Caco-2 (cell line): ENCODE measurements around the gene TMEM129. TPM values are rescaled to one million over a fixed set of nuclear protein-coding genes. Genes with fewer than 3 reads are reported as not detected.
A peak's percentile ranks its signal among the peaks of the same experiment; 100 is the strongest.

Source experiments
- BruUV-seq: library from RNA; stranded (reverse); fragments of 400-500 nt; replicated peaks from 2 replicates; lab custom pipeline; 2021; lab: Mats Ljungman, UMichigan
- CTCF ChIA-PET: fragments of 300-600 bp; sonication (Branson Sonifier 250); formaldehyde crosslinking; loops from one replicate; lab custom pipeline; 2022; ENCODE audit warnings: antibody characterized with exemption; lab: Charles Lee
- POLR2A ChIA-PET: fragments of 300-600 bp; sonication (Branson Sonifier 250); formaldehyde crosslinking; loops from one replicate; lab custom pipeline; 2022; ENCODE audit warnings: antibody characterized with exemption; lab: Charles Lee
- DNase-seq, 2 experiments: peaks; one replicate each; pipeline versions ENCODE4 v3.0.0 to v3.0.0-alpha.2; 2020 to 2022
- H3K27me3 ChIP-seq: replicated peaks from 2 replicates; pipeline ENCODE4 v1.6.0; 2011; ENCODE audit warnings: low read length; ENCODE audit not compliant: control insufficient read depth, insufficient read depth
- H3K36me3 ChIP-seq: 2 replicates; pipeline ENCODE4 v1.5.1; 2011; ENCODE audit warnings: low read length; ENCODE audit not compliant: control insufficient read depth, insufficient read depth
- H3K4me1 ChIP-seq: fragments of 250-450 bp; sonication (Bioruptor Pico); 2 replicates; pipeline ENCODE4 v1.5.1; 2020; ENCODE audit warnings: mild to moderate bottlenecking
- H3K4me3 ChIP-seq: 2 replicates; pipeline ENCODE4 v1.5.1; 2011; ENCODE audit warnings: low read depth, mild to moderate bottlenecking, control low read depth, low read length
- H3K9me3 ChIP-seq: fragments of 250-450 bp; sonication (Bioruptor Pico); 2 replicates; pipeline ENCODE4 v1.5.1; 2020; ENCODE audit warnings: mild to moderate bottlenecking, moderate library complexity
- H3K27ac Mint-ChIP-seq: one replicate; pipeline ENCODE4 v1.8.0; 2022; ENCODE audit warnings: mixed read lengths; ENCODE audit not compliant: unreplicated experiment
- H3K27me3 Mint-ChIP-seq: one replicate; pipeline ENCODE4 v1.8.0; 2022; ENCODE audit warnings: mixed read lengths; ENCODE audit not compliant: insufficient read depth, unreplicated experiment
- H3K36me3 Mint-ChIP-seq: one replicate; pipeline ENCODE4 v1.8.0; 2022; ENCODE audit warnings: mild to moderate bottlenecking, mixed read lengths; ENCODE audit not compliant: insufficient read depth, unreplicated experiment
- H3K4me1 Mint-ChIP-seq: one replicate; pipeline ENCODE4 v1.8.0; 2022; ENCODE audit warnings: low read depth, mixed read lengths; ENCODE audit not compliant: unreplicated experiment
- H3K4me3 Mint-ChIP-seq: one replicate; pipeline ENCODE4 v1.8.0; 2022; ENCODE audit warnings: mild to moderate bottlenecking, moderate library complexity, mixed read lengths; ENCODE audit not compliant: unreplicated experiment
- H3K9me3 Mint-ChIP-seq: one replicate; pipeline ENCODE4 v1.8.0; 2022; ENCODE audit warnings: mixed read lengths; ENCODE audit not compliant: unreplicated experiment
- CTCF ChIP-seq, 2 experiments: fragments of 200-600 bp in 1 of 2; IDR thresholded peaks; 1 replicate in 1 of 2; 2 replicates in 1 of 2; pipeline versions ENCODE4 v1.5.1 to v1.8.0; 2011 to 2022; ENCODE audit warnings: antibody characterized with exemption in 1 of 2, control low read depth in 1 of 2, inconsistent platforms in 1 of 2, low read depth in 1 of 2, low read length in 1 of 2, mild to moderate bottlenecking in 1 of 2, moderate library complexity in 1 of 2; ENCODE audit not compliant: insufficient read depth in 1 of 2, severe bottlenecking in 1 of 2, unreplicated experiment in 1 of 2
- intact Hi-C: fragments of 100-400 bp; cut with micrococcal nuclease; formaldehyde crosslinking; loops from one replicate; pipeline ENCODE4 v1.10.0; 2022; ENCODE audit not compliant: unreplicated experiment
- total RNA-seq: library from RNA; stranded (reverse); gene quantifications from 2 replicates; pipeline ENCODE4 v1.2.3, GENCODE V29; 2022

The TMEM129 gene
- total RNA-seq, 1 experiment from 2014 or later = 39.0 TPM

GRCh38 chr4:1743975-1744374, 22.9 kb upstream of the TMEM129 start:
- peaks cover 59% of the 10 kb centered on the region for H3K36me3 Mint-ChIP-seq
- TF ChIP-seq CTCF (IDR thresholded peaks at IDR 0.05; ENCODE audit: insufficient read depth in 1 of 2, low read depth in 1 of 2, low read length in 1 of 2, severe bottlenecking in 1 of 2, unreplicated experiment in 1 of 2) = no peak
- no peak overlapping the region for H3K4me3 Mint-ChIP-seq
- H3K4me1 ChIP-seq = 0 out of 2 replicates have a peak, but pooled peaks cover 5% of the 10 kb centered on the region
- peak overlapping the region; percentile 39 for H3K27ac Mint-ChIP-seq
- H3K9me3 Mint-ChIP-seq = peaks cover 2% of the 10 kb centered on the region
- BruUV-seq = no TSS peak
- H3K9me3 ChIP-seq = no peaks in the 10 kb centered on the region
- ChIA-PET POLR2A (no interaction called here), CTCF (interaction anchor here (0.6 kb wide), 1 partner anchor 68 kb away, joined by 3 read pairs; no protein-coding TSS in a partner anchor)
- no peaks in the 10 kb centered on the region for H3K4me1 Mint-ChIP-seq
- H3K27me3 ChIP-seq = no peaks in the 10 kb centered on the region
- no peaks in the 10 kb centered on the region for H3K27me3 Mint-ChIP-seq
- H3K36me3 ChIP-seq = no peaks in the 10 kb centered on the region
- DNase-seq = no peak
- no peak overlapping the region for H3K4me3 ChIP-seq
- intact Hi-C loops = no loop called here

GRCh38 chr4:1743551-1743950, 22.4 kb upstream of the TMEM129 start:
- Histone ChIP-seq H3K9me3 (peaks cover 3% of the 10 kb centered on the region), H3K27me3 (no peaks in the 10 kb centered on the region), H3K4me3 (no peak overlapping the region), H3K36me3 (no peaks in the 10 kb centered on the region; the same call in 1 of the 2 replicates), H3K4me1 (0 out of 2 replicates have a peak, but pooled peaks cover 5% of the 10 kb centered on the region)
- Mint-ChIP-seq H3K36me3 (peaks cover 63% of the 10 kb centered on the region), H3K27ac (peak overlapping the region; percentile 39), H3K27me3 (no peaks in the 10 kb centered on the region), H3K4me3 (no peak overlapping the region), H3K4me1 (no peaks in the 10 kb centered on the region), H3K9me3 (peaks cover 6% of the 10 kb centered on the region)
- no peak for DNase-seq
- intact Hi-C loops = no loop called here
- CTCF ChIA-PET = interaction anchor here (0.6 kb wide), 1 partner anchor 69 kb away, joined by 3 read pairs; no protein-coding TSS in a partner anchor
- POLR2A ChIA-PET = no interaction called here
- BruUV-seq = no TSS peak
- TF ChIP-seq CTCF (IDR thresholded peaks at IDR 0.05; ENCODE audit: insufficient read depth in 1 of 2, low read depth in 1 of 2, low read length in 1 of 2, severe bottlenecking in 1 of 2, unreplicated experiment in 1 of 2) = no peak

DNA sequence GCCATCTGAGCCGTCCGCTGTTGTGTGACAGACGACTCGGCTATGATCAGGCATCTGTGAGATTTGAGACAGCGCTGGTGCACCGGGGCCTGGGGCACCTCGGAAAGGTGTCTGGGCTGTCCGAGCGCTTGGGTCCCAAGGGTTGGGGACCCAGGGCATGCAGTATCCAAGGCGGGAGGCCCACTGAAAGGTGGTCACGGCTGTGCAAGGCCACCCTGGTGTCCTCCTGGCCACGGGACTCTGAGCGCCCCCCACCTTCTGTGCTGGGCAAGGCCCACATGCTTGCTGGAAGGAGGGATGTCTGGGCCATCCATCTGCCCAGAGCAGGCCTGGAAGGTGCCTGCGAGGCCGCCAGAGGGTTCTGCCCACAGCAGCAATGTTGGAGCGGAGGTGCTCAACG, 20.1 kb upstream of the TMEM129 start:
- H3K27me3 ChIP-seq = no peaks in the 10 kb centered on the region
- intact Hi-C loops = no loop called here
- H3K9me3 Mint-ChIP-seq = peaks cover 10% of the 10 kb centered on the region
- 0 out of 2 replicates have a peak, but pooled peaks cover 5% of the 10 kb centered on the region for H3K4me1 ChIP-seq
- H3K36me3 ChIP-seq = peaks cover 10% of the 10 kb centered on the region
- ChIA-PET POLR2A (no interaction called here), CTCF (no interaction called here)
- no peaks in the 10 kb centered on the region for H3K4me1 Mint-ChIP-seq
- H3K27me3 Mint-ChIP-seq = no peaks in the 10 kb centered on the region
- peaks cover 86% of the 10 kb centered on the region for H3K36me3 Mint-ChIP-seq
- no peak overlapping the region for H3K4me3 ChIP-seq
- peak overlapping the region; percentile 51 for H3K27ac Mint-ChIP-seq
- peaks cover 21% of the 10 kb centered on the region for H3K9me3 ChIP-seq
- no peak overlapping the region for H3K4me3 Mint-ChIP-seq
- no TSS peak for BruUV-seq
- TF ChIP-seq CTCF (IDR thresholded peaks at IDR 0.05; ENCODE audit: insufficient read depth in 1 of 2, low read depth in 1 of 2, low read length in 1 of 2, severe bottlenecking in 1 of 2, unreplicated experiment in 1 of 2) = no peak
- no peak for DNase-seq
